SJCRH30 (cell line): ENCODE data around the gene TPD52L1. TPM values are rescaled to one million over a fixed set of nuclear protein-coding genes. Genes with fewer than 3 reads are reported as not detected.

Experiments
- DNase-seq, 2 experiments: peaks; one replicate each; pipeline ENCODE4 v3.0.0-alpha.2; 2015 to 2020
- H3K27ac ChIP-seq: fragments of 250-450 bp; sonication (Bioruptor Pico); 2 replicates; pipeline ENCODE4 v1.5.1; 2020; ENCODE audit warnings: mild to moderate bottlenecking, moderate library complexity
- H3K27me3 ChIP-seq: fragments of 250-450 bp; sonication (Bioruptor Pico); 2 replicates; pipeline ENCODE4 v1.5.1; 2020; ENCODE audit warnings: mild to moderate bottlenecking, moderate library complexity
- H3K36me3 ChIP-seq: fragments of 250-450 bp; sonication (Bioruptor Pico); 2 replicates; pipeline ENCODE4 v1.5.1; 2020; ENCODE audit warnings: mild to moderate bottlenecking, moderate library complexity
- H3K4me1 ChIP-seq: fragments of 250-450 bp; sonication (Bioruptor Pico); 2 replicates; pipeline ENCODE4 v1.5.1; 2020; ENCODE audit warnings: mild to moderate bottlenecking, moderate library complexity
- H3K4me3 ChIP-seq: fragments of 250-450 bp; sonication (Bioruptor Pico); 2 replicates; pipeline ENCODE4 v1.5.1; 2020; ENCODE audit warnings: mild to moderate bottlenecking, moderate library complexity
- H3K9me3 ChIP-seq: fragments of 250-450 bp; sonication (Bioruptor Pico); replicated peaks from 2 replicates; pipeline ENCODE4 v1.5.1; 2020; ENCODE audit warnings: mild to moderate bottlenecking, moderate library complexity
- total RNA-seq: library from RNA; depleted of rRNA; stranded (reverse); fragments of >200 nt; shearing (Covaris generic); gene quantifications from 2 replicates; pipeline ENCODE4 v1.2.3, GENCODE V29; 2014

Gene TPD52L1
- total RNA-seq, 1 experiment from 2014 or later, result not detected

DNA sequence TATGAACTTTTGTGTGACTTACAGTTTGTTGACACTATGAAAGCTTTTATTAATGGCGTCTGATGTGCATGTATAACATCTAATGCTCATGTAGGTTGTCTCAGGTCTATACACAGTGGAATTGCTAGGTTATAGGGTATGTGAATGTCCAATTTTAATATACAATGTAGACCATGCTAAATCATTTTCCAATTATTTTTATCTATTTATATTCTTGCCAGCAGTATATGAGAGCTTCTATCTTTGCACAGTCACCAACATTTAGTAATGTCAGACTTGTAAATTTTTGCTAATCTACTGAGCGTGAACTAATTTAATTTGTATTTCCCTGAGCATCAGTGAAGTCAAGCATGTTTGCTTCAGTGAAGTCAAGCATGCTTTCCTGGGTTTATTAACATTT, 64.4 kb downstream of the TPD52L1 start:
- Histone ChIP-seq H3K4me1 (no peaks in the 10 kb centered on the region; the same call in 1 of the 2 replicates), H3K36me3 (no peaks in the 10 kb centered on the region), H3K27ac (no peak overlapping the region), H3K27me3 (no peaks in the 10 kb centered on the region), H3K4me3 (no peak overlapping the region), H3K9me3 (no peaks in the 10 kb centered on the region)
- DNase-seq, result no peak

DNA sequence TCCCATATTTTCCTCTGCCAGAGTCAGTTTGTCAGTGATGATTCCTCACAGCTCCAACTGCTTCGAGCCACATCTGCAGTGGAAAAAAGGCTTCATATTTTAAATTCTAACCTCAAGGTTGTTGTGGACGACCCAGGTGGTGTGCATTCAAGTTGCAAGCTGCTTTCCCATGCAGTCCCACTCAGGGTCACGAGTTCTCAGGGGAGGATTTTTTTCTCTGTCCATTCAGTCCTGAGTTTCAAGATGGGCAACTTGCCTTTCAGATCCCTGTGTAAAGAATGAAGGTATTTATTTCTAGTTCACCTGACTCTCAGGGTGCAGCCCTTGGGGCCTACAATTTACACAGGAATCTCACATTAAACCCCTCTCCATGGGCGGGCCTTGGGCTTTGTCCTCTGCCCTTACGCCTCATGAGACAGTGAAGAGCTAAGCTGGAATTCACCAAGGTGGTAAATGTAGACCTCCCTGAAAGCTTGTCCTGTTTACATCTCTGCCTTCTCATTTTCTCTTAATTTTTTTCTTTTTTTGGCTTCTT, 65.9 kb downstream of the TPD52L1 start:
- Histone ChIP-seq H3K27ac (no peak overlapping the region), H3K9me3 (no peaks in the 10 kb centered on the region)
- no peak for DNase-seq

DNA sequence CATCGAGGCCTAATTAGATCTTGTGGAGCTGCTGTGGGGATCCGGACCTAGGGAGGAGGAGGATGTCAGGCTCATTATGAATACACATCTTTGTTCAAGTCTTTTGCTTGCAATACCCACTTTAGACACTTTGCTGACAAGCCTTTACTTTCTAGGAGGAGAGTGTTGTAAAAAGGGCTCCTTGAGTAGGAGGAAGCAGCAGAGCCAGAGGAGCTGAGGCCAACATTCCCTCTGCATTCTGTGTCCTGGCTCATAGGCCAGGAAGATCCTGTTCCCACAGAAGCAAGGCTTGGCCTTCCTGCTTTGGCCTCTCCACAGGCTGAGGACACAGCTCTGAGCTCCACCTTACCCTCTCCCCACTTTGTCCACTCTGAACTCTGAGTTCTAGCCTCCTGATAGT, 67.1 kb downstream of the TPD52L1 start:
- H3K27ac ChIP-seq, result no peak overlapping the region
- no peaks in the 10 kb centered on the region for H3K27me3 ChIP-seq
- no peak for DNase-seq
- H3K4me1 ChIP-seq, result no peaks in the 10 kb centered on the region; the same call in 1 of the 2 replicates
- H3K36me3 ChIP-seq, result no peaks in the 10 kb centered on the region
- H3K4me3 ChIP-seq, result no peak overlapping the region
- no peaks in the 10 kb centered on the region for H3K9me3 ChIP-seq

More for the DNA sequence above, 65.9 kb downstream of the TPD52L1 start:
- no peaks in the 10 kb centered on the region for H3K27me3 ChIP-seq
- no peaks in the 10 kb centered on the region; the same call in 1 of the 2 replicates for H3K4me1 ChIP-seq
- H3K4me3 ChIP-seq, result no peak overlapping the region
- no peaks in the 10 kb centered on the region for H3K36me3 ChIP-seq

DNA sequence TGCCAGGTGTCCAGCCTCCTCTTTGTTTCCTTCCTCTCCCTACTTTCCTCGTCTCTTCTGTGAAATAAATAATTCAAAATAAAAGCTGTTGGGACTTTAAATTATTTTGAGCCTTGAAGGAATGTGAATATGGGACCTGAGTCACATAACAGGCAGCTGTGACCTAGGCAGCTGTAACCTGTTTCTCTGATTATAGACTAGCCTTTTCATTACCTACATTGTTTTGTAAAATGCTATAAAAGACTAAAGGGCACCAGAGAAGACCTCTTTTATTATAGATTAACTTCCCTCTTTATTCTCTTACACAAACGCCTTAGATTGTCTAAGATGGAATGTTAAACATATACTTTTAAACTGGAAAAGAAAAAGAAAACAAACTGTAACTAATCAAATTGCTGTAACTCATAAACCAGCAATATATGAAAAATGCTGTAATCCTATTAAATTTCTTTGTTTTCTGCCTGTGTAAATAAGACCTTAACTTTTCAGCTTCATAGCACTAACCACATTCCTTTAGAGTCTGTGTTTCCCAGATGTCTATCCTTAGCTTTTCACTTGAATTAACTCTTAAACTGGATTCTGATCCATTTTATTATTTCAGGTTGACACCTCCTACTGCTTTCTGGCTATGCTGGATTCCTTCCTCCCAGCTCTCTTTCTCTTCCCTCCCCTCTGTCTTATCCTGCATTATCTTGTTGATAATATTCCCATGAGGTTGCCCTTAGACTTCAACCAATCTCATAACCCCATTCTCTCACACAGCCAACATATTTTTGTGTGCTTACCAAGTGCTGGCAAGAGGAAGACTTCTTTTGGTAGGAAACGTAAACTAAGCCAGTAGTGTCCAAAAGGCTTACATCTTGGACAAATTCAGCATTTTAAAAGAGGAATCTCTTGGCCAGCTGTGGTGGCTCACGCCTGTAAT, 69.2 kb downstream of the TPD52L1 start:
- Histone ChIP-seq H3K27me3 (no peaks in the 10 kb centered on the region), H3K4me3 (no peak overlapping the region), H3K9me3 (no peaks in the 10 kb centered on the region), H3K27ac (no peak overlapping the region), H3K36me3 (no peaks in the 10 kb centered on the region), H3K4me1 (no peaks in the 10 kb centered on the region; the same call in 1 of the 2 replicates)
- no peak for DNase-seq

DNA sequence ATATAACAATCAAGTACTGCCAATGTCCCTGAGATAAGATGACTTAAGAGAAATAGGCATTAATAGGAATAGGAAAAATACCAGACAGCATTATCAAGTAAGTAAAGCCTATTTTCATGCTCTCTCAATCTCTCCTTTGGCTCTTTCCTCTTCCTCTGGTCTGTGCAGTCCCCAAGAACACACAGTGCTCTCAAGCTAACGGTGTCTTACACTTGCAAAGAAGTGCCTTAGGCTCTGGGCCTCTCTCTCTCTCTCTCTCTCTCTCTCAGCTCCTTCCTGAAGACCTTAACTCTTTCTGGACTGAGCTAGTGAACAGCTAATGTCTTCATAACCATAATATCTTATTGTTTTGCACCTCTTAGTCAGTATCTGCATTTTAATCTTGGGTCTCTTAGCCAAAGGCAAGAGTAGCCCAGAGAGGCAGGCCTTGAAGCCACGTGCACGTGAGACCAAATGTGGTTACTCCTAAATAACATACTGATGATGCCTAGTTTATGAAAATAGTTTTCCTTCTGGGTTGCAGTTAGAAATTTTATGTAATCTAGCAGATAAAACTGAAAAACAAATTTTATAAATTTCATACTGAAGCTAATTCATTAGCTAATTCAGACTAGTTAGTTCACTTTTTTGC, 70.8 kb downstream of the TPD52L1 start:
- H3K4me3 ChIP-seq, result no peak overlapping the region
- no peaks in the 10 kb centered on the region for H3K36me3 ChIP-seq
- no peaks in the 10 kb centered on the region for H3K27me3 ChIP-seq
- no peaks in the 10 kb centered on the region; the same call in 1 of the 2 replicates for H3K4me1 ChIP-seq
- H3K27ac ChIP-seq, result no peak overlapping the region
- DNase-seq, result no peak
- H3K9me3 ChIP-seq, result no peaks in the 10 kb centered on the region

DNA sequence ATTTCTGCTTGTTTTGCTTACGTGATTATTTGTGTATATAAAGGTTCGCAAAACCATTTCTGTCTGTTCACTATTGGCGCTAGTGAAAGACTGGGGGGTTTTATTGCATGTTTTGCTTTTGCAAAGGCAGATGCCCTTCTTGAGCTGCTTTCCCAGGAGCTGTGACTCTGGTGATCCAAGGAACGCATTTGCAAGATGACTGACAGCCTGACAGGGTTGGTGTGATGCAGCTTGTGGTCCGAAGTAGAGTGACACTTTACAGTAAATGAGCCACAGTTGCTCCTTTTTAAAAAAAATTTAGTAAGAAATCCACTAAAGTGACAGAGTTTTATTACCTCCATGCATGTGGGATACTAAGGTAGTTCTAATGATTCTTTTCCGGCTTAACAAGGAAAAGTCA, 73.7 kb downstream of the TPD52L1 start:
- no peak overlapping the region for H3K4me3 ChIP-seq
- DNase-seq, result no peak
- no peak overlapping the region for H3K27ac ChIP-seq
- no peaks in the 10 kb centered on the region for H3K9me3 ChIP-seq
- H3K4me1 ChIP-seq, result no peaks in the 10 kb centered on the region; the same call in 1 of the 2 replicates
- H3K27me3 ChIP-seq, result no peaks in the 10 kb centered on the region
- no peaks in the 10 kb centered on the region for H3K36me3 ChIP-seq

DNA sequence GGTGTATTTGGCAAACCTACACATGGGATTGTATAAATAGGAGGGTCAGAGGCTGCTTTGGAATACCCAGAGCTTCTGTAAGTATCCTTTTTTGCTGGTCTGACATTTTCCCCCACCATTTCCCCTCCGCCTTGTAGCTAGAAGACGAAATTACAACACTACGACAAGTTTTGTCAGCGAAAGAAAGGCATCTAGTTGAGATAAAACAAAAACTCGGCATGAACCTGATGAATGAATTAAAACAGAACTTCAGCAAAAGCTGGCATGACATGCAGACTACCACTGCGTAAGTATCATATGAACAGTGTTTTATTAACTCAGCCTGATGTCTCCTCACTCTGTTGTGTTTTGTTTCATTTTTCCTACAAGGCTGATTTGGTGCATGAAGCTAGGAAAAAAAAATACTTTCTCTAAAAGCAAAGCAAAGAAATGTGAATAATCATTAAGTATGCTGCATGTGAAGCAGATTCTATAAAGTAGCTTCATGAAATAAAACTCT, 75.5 kb downstream of the TPD52L1 start:
- no peak overlapping the region for H3K27ac ChIP-seq
- H3K4me1 ChIP-seq, result no peaks in the 10 kb centered on the region
- no peak overlapping the region for H3K4me3 ChIP-seq
- H3K9me3 ChIP-seq, result no peaks in the 10 kb centered on the region
- no peaks in the 10 kb centered on the region for H3K36me3 ChIP-seq
- no peak for DNase-seq
- H3K27me3 ChIP-seq, result no peaks in the 10 kb centered on the region

DNA sequence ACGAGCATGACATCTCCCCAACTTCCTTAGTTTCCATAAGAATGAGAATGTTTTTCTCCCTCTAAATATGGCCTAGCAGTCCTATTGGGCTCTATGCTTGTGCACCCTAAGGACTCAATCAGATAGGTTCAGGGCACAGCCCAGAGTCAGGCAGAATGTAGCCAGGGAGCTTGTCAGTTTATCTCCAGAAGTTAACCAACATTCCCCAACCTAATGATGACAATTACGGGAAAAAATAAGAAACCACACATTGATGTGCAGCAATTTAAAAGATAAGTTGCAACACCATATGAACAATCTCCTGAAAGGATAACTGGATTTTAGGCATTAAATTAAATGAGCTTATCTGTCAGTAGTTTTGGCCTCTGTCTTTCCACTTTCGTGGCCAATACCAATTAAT, 77.1 kb downstream of the TPD52L1 start:
- H3K27me3 ChIP-seq, result no peaks in the 10 kb centered on the region
- no peak for DNase-seq
- no peaks in the 10 kb centered on the region for H3K36me3 ChIP-seq
- no peak overlapping the region for H3K27ac ChIP-seq
- no peak overlapping the region for H3K4me3 ChIP-seq
- H3K9me3 ChIP-seq, result no peaks in the 10 kb centered on the region
- no peaks in the 10 kb centered on the region for H3K4me1 ChIP-seq

DNA sequence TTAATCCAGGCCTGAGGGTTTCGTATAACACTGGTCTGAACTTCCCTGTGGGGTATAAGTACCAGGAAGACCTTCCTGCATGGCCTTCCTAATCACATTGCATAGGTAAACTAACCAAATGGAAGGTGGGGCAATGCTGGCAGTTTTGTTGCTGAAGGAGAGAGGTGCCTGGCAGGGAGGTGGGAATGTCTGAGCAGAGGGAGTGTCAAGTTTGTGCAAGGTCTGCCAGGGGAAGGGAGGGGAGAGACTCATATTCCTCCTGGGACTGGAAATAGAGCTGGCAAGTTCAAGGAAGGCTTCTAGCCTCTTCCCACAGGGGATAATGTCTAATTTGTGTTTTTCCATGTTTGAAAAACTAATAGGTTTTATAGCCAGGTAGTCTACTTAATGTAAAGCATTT, 77.6 kb downstream of the TPD52L1 start:
- no peaks in the 10 kb centered on the region for H3K4me1 ChIP-seq
- no peak for DNase-seq
- H3K27me3 ChIP-seq, result no peaks in the 10 kb centered on the region
- no peaks in the 10 kb centered on the region for H3K36me3 ChIP-seq
- no peak overlapping the region for H3K4me3 ChIP-seq
- no peaks in the 10 kb centered on the region for H3K9me3 ChIP-seq
- no peak overlapping the region for H3K27ac ChIP-seq

DNA sequence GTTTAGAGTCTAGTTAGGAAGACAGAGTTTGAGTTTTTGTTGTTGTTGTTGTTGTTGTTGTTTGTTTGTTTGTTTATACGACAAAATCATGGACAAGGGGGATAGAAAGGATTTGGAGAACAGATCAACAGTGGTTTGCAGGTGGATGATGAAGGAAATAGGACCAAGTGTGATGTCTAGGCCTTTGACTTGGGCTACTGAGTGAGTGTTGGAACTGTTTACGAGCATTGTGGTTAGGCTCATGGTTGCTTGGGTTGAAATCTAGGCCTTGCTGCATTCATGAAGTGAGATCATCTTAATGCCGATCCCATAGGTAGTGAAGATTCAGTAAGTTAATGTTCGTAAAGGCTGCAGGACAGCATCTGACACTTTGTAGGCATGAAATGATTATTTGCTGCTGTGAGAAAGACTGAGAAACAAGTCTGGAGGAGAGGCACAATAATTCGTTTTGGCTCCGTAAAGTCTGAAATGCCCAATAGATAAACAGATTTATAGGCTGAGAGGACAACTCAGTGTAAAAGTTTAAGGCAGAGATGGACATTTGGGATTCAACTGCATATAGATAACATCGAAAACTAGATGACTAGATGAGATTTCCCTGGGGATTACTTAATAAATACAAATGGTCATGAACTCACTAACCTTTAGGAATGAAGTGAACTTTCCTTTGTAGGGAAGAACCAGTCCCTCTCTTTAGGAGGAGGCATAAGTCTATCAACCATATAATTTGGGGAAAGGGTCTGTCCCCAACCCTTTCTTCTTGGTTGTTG, 78.2 kb downstream of the TPD52L1 start:
- no peaks in the 10 kb centered on the region for H3K27me3 ChIP-seq
- DNase-seq, result no peak
- no peak overlapping the region for H3K4me3 ChIP-seq
- no peak overlapping the region for H3K27ac ChIP-seq
- no peaks in the 10 kb centered on the region for H3K36me3 ChIP-seq
- H3K4me1 ChIP-seq, result no peaks in the 10 kb centered on the region
- H3K9me3 ChIP-seq, result no peaks in the 10 kb centered on the region

DNA sequence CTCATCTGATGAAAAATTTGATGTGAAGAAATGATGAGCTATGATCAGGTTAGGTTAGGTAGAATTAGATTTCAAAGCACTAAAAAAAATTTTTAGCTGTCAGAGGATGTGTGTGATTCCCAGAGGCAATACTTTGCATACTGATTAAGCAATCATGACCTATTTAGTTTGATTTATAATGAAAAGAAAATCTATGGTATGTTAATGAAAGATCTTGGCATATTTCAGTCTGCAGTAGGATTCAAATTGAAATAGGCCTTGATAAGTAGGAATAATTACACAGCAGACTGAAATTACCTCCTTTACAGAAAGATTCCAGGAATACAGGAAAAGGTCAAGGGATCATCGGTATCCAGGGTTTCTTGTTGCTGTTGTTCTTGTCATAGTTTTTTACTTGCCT, 78.9 kb downstream of the TPD52L1 start:
- Histone ChIP-seq H3K4me1 (no peaks in the 10 kb centered on the region), H3K27me3 (no peaks in the 10 kb centered on the region), H3K36me3 (no peaks in the 10 kb centered on the region), H3K9me3 (no peaks in the 10 kb centered on the region), H3K4me3 (no peak overlapping the region), H3K27ac (no peak overlapping the region)
- no peak for DNase-seq

DNA sequence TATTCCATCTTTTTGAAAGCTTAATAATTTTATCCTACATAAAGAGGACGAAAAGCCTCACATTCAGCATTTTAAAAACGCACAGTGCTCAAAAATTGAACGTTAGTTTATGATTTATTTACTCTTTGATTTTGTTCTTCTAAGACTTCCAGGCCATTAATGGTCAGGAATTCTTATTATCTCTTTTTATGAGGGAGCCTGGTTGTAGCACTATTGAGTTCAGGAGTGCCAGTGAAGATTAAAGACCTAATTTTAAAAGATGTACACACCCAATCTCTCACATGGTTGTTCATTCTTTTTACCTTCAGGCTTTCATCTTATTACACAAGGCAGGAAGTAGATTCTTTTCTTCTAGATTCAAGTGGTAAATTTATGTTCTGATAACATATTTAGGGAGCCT, 79.6 kb downstream of the TPD52L1 start:
- Histone ChIP-seq H3K4me1 (no peaks in the 10 kb centered on the region), H3K9me3 (no peaks in the 10 kb centered on the region), H3K36me3 (no peaks in the 10 kb centered on the region), H3K27ac (no peak overlapping the region), H3K4me3 (no peak overlapping the region), H3K27me3 (no peaks in the 10 kb centered on the region)
- DNase-seq, result no peak

DNA sequence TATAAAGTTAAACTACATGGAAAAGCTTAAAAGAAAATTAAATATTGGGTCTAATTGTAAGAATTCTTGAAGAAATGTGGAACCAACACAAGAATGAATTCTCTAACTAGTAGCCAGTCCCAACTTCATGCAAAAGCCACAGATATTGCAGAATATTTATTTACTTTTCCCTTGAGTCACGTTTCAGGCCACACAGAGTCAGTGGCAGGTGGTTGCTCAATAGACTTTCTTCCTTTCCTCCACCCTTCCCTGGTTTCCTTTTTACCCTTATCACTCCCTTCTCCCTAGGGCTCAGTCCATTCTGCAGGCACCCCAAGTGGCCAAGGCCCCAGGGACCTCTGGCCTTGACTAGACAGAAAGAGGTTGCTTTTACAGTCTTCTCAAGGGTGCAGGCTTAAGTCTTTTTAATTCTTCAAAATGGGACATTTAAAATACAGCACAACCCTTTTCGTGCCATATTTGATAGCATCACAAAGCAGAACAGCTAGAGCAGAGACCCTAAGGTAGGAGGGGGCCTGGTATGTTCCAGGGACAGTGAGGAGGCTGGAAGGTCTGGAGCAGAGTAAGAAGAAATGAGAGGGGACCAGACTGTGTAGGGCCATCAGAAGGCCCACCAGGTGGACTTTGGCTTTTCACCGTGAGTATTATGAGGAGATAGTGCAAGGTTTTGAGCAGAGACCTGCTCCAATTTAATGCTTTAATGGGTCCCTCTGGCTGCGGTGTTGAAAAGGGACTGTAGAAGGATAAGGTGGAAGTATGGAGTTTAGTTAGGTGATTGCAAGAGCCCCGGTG, 83.2 kb downstream of the TPD52L1 start:
- Histone ChIP-seq H3K27ac (no peak overlapping the region), H3K9me3 (no peaks in the 10 kb centered on the region)
- DNase-seq, result no peak

DNA sequence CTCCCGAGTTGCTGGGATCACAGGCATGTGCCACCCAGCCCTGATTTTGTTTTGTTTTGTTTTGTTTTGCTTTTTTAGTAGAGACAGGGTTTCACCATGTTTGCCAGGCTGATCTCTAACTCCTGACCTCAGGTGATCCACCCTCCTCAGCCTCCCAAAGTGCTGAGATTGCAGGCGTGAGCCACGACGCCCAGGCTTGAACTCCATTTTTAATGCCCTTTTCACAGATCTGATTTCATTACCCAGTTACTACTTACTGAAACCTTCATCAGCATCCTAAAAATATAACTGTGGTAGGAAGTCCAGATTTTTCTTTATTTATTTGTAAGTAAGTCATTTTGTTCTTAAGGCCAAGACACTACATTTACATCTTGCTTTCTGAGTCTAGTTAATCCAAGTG, 84.2 kb downstream of the TPD52L1 start:
- no peak overlapping the region for H3K27ac ChIP-seq

More for the DNA sequence above, 83.2 kb downstream of the TPD52L1 start:
- no peak overlapping the region for H3K4me3 ChIP-seq
- no peaks in the 10 kb centered on the region for H3K36me3 ChIP-seq
- H3K4me1 ChIP-seq, result no peaks in the 10 kb centered on the region
- H3K27me3 ChIP-seq, result no peaks in the 10 kb centered on the region

More for the DNA sequence above, 84.2 kb downstream of the TPD52L1 start:
- DNase-seq, result no peak
- H3K27me3 ChIP-seq, result no peaks in the 10 kb centered on the region
- no peaks in the 10 kb centered on the region for H3K36me3 ChIP-seq
- no peak overlapping the region for H3K4me3 ChIP-seq
- H3K9me3 ChIP-seq, result no peaks in the 10 kb centered on the region
- no peaks in the 10 kb centered on the region for H3K4me1 ChIP-seq
